ENCODE measurements around the gene VANGL1.

The VANGL1 gene

GRCh38 chr1:115669002-115669673 is 27.4 kb downstream of the VANGL1 start:
- DNase-seq (ENCODE audit: low read depth): peak; percentile 51

- DNase-seq (ENCODE audit: low read depth): no peak
These were observed 28.1 kb downstream of the VANGL1 start for GRCh38 chr1:115669886-115670285.

DNA sequence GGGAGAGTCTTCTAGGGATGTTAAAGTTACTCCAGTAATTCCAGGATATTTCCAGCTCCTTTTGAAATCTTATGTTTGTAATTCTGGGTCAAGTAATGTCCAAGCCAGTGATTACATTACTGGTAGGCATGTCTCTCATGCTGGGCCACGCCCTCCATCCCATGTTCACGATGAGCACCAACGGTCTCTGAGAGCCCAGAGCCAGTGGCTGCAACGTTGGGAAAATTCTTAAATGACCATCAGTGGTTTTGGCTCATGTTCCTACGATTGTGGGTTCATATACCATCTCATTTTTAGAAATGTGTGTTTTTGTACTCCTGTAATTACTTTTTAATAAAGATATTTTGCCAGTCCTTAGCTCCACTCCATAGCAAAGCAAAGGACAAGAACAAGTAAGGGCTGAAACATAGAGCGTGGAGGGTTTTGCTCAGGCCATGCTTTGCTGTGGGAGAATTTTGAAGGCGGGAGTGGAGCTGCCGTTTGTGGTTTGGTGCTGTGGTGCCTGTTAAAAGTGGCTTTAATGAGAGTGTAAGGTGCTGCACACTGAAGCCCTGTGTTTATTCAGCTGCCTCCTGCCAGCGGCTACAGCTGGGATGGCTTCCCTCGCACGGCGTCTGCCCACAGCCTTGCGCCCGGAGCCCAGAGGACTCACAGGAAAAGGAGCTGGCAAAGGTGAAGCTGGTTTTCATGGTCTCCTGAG is 28.9 kb downstream of the VANGL1 start:
- DNase-seq (ENCODE audit: low read depth): no peak

- DNase-seq (ENCODE audit: low read depth): no peak
These were observed 29.6 kb downstream of the VANGL1 start for GRCh38 chr1:115671176-115671934.

DNA sequence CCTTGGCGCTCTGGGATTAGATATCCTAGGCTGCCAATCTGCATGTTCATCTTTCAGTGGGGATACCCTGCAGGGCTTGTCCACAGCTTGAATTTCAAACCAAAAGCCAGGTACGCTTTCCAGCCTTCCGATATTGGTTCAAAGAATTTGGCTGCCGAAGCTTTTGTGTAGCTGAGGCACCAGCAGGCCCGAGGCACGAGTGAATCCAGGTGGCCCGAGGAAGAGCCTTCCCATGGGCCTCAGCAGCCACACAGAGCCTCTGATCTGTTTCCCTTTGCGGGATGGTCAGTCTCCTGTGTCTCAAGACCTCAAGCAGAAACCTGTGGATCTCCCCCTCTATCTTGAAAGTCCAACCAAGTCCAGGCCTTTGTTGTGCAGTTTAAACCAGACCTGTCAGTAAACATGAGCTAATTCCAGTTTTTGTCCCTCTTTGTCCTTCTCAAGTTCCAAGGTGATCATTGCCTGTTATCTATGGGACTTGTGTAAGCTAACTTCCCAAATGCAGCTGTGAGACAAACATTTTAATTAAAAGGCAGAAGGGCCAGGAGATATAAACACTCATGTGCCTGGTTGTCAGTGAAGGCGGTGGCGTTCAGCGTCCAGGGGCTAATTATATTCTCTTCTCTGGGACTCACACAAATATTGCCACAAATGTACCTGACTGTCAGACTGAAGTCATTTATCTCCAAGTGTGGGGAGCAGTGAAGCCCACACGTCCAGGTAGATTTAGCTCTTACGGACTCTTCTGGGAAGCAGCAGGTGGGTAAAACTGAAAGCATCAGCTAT is 30.6 kb downstream of the VANGL1 start:
- no peak for DNase-seq (ENCODE audit: low read depth)

GRCh38 chr1:115676498-115677181 is 34.9 kb downstream of the VANGL1 start:
- no peak for DNase-seq (ENCODE audit: low read depth)

DNA sequence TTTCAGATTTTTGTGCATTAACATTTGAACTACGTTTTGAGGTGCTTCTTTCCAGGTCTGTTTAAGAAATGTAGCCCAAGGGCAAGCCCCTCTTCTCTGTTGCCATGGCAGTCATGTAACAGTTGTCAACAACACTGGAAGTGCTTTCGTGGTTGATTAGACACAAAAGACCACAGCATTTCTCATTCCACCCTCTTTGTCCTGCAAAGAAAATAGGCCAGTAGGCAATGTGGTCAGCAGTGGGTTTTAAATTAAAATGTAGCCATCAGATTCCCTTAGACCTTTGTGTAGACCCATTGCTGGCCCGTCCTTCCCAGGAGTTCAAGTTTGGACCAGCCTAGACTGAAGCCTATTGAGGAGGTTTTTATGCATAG is 35.4 kb downstream of the VANGL1 start:
- DNase-seq (ENCODE audit: low read depth): no peak

DNA sequence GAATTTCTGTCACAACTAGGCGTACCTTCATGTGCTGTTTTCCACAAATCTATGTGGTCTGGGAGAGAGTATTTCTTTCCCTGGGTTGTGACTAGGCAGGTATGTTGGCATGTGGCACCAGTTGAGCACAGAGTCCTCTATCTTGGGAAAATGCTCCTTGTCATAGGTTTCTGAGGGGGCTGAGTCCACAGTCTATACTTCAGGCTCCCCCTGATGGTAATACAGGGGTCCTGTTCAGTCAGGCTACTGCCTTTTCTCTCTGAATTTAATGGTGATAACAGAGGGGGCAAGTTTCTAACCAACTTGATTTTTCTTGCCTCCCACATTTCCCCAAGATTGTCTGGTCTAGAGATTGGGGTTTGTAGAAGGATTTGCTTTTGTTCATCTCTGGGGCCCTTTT is 35.8 kb downstream of the VANGL1 start:
- no peak for DNase-seq (ENCODE audit: low read depth)

- no peak for DNase-seq (ENCODE audit: low read depth)
These were observed 36.4 kb downstream of the VANGL1 start for GRCh38 chr1:115678141-115678540.

GRCh38 chr1:115679141-115679611 is 37.4 kb downstream of the VANGL1 start:
- no peak for DNase-seq (ENCODE audit: low read depth)

- DNase-seq (ENCODE audit: low read depth): no peak
These were observed 39.0 kb downstream of the VANGL1 start for GRCh38 chr1:115680730-115681111.

DNA sequence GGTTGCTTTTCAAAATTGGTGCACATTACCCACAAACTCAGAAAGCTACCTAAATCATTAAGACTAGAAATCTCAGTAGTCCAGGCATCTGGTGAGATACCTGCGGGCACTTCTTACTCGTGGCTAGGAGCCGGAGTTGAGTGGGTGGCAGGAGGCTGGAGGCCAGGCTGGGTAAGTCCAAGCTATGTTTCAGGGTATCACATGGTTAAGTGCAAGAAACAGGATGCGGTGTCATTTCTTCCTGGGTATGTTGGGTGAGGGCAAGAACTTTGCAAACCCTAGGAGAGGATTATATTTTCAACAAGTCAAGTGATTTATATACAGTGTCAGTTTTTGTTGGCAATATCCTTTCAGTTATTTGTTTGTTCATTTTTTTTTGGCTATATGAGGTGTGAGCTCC is 41.0 kb downstream of the VANGL1 start:
- no peak for DNase-seq (ENCODE audit: low read depth)

DNA sequence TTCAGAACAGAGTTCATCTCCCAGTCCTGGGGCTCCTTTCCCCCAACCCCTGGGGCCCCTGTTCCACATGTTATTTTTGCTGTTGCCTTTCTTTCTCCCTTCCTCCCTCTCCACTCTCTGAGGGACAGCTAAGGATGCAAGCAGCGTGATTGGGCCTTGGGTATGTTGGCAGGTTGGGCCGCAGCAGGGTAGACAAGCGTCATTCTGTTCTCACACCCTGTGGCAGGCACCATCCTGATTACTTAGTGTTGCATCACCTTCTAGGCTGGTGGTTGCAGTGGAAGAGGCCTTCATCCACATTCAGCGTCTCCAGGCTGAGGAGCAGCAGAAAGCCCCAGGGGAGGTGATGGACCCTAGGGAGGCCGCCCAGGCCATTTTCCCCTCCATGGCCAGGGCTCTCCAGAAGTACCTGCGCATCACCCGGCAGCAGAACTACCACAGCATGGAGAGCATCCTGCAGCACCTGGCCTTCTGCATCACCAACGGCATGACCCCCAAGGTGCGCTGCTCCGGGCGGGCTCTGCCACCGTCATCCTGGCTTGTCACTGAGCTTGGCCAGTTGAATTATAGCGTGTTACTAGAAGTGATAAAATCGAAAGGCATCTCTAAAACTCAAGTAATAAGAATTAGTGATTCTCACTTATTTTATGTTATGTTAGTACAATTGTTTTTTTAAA is 43.4 kb downstream of the VANGL1 start:
- DNase-seq (ENCODE audit: low read depth): no peak

GRCh38 chr1:115687744-115688143 is 46.0 kb downstream of the VANGL1 start:
- no peak for DNase-seq (ENCODE audit: low read depth)

GRCh38 chr1:115690972-115691371 is 49.2 kb downstream of the VANGL1 start:
- no peak for DNase-seq (ENCODE audit: low read depth)

GRCh38 chr1:115692224-115692623 is 50.5 kb downstream of the VANGL1 start:
- no peak for DNase-seq (ENCODE audit: low read depth)

DNA sequence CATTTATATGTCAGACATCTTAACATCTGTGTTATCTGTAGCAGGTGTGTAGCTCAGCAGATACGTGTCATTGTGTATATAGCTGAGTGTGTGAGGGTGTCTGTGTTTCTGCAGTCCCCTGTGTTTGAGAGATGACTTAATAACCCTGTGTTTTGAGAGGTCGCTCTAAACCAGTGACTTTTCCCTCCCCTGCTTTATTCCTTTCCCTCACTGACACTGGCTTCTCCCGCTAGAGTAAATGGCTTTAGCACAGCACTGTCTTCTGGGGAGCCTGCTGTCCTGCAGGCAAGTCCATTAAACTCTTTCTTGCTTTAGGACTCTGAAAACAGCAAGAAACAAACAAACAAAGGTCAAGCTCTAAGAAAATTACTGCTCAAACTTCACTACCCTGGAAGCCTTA is 53.0 kb downstream of the VANGL1 start:
- DNase-seq (ENCODE audit: low read depth): no peak

GRCh38 chr1:115697619-115698018 is 55.8 kb downstream of the VANGL1 start:
- no peak for DNase-seq (ENCODE audit: low read depth)

DNA sequence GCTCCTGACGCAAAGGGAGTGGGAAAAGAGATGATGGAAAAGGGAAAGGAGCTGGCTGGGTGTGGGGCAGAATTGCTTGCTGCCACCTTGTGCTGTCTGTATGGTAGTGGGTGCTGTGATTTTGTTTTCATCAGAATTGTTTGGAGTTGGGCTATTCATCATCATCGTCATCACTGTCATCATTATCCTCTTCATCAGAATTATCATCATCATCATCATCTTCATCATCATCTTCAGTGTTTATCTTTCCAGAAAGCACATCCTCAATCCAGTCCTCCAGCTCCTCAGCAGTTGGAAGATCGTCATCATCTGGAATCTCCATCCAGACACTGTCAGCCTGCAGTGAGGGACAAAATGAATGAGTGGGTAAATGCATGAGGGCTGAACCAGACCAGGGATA is 59.3 kb downstream of the VANGL1 start:
- no peak for DNase-seq (ENCODE audit: low read depth)

- DNase-seq (ENCODE audit: low read depth): no peak
These were observed 61.2 kb downstream of the VANGL1 start for GRCh38 chr1:115702959-115703358.

All from HS-27A (cell line).